ENCODE results near the gene HPS4.
"Not testable (repeated sequence)": the region's sequence is repeated elsewhere in the genome, so short reads cannot be mapped to it uniquely, and the experiment has no call there.

Gene HPS4

GRCh38 chr22:26447584-26448329 is 35.8 kb downstream of the HPS4 start:
- Histone ChIP-seq H3K9me3 (ENCODE audit: control insufficient read depth, low read depth, low read length) (no peaks in the 10 kb centered on the region), H3K36me3 (ENCODE audit: control insufficient read depth, low read depth, low read length) (peaks cover 16% of the 10 kb centered on the region), H3K27ac (ENCODE audit: low read length) (no peak overlapping the region), H3K27me3 (ENCODE audit: control insufficient read depth, insufficient read depth, low read length) (no peaks in the 10 kb centered on the region), H3K4me1 (ENCODE audit: control insufficient read depth, low read depth, low read length) (no peaks in the 10 kb centered on the region), H3K9ac (ENCODE audit: low read length) (no peak overlapping the region), H3K4me3 (ENCODE audit: low read length) (no peak overlapping the region)

GRCh38 chr22:26446808-26447515 is 36.6 kb downstream of the HPS4 start:
- Histone ChIP-seq H3K27ac (ENCODE audit: low read length) (no peak overlapping the region), H3K4me1 (ENCODE audit: control insufficient read depth, low read depth, low read length) (no peaks in the 10 kb centered on the region), H3K9me3 (ENCODE audit: control insufficient read depth, low read depth, low read length) (no peaks in the 10 kb centered on the region)

GRCh38 chr22:26445577-26446275 is 37.9 kb downstream of the HPS4 start:
- Histone ChIP-seq H3K27me3 (ENCODE audit: control insufficient read depth, insufficient read depth, low read length) (no peaks in the 10 kb centered on the region), H3K9me3 (ENCODE audit: control insufficient read depth, low read depth, low read length) (no peaks in the 10 kb centered on the region), H3K27ac (ENCODE audit: low read length) (no peak overlapping the region), H3K36me3 (ENCODE audit: control insufficient read depth, low read depth, low read length) (no peaks in the 10 kb centered on the region), H3K4me1 (ENCODE audit: control insufficient read depth, low read depth, low read length) (no peaks in the 10 kb centered on the region), H3K4me3 (ENCODE audit: low read length) (no peak overlapping the region), H3K9ac (ENCODE audit: low read length) (no peak overlapping the region)

More at GRCh38 chr22:26446808-26447515, 36.6 kb downstream of the HPS4 start:
- H3K9ac ChIP-seq (ENCODE audit: low read length) = no peak overlapping the region
- no peak overlapping the region for H3K4me3 ChIP-seq (ENCODE audit: low read length)
- H3K36me3 ChIP-seq (ENCODE audit: control insufficient read depth, low read depth, low read length) = peaks cover 8% of the 10 kb centered on the region
- H3K27me3 ChIP-seq (ENCODE audit: control insufficient read depth, insufficient read depth, low read length) = no peaks in the 10 kb centered on the region

GRCh38 chr22:26444777-26445176 is 38.8 kb downstream of the HPS4 start:
- H3K4me3 ChIP-seq (ENCODE audit: low read length) = no peak overlapping the region
- no peaks in the 10 kb centered on the region for H3K4me1 ChIP-seq (ENCODE audit: control insufficient read depth, low read depth, low read length)
- H3K27ac ChIP-seq (ENCODE audit: low read length) = no peak overlapping the region
- no peaks in the 10 kb centered on the region for H3K36me3 ChIP-seq (ENCODE audit: control insufficient read depth, low read depth, low read length)
- no peak overlapping the region for H3K9ac ChIP-seq (ENCODE audit: low read length)
- H3K27me3 ChIP-seq (ENCODE audit: control insufficient read depth, insufficient read depth, low read length) = no peaks in the 10 kb centered on the region
- no peaks in the 10 kb centered on the region for H3K9me3 ChIP-seq (ENCODE audit: control insufficient read depth, low read depth, low read length)

GRCh38 chr22:26443901-26444690 is 39.5 kb downstream of the HPS4 start:
- no peaks in the 10 kb centered on the region for H3K27me3 ChIP-seq (ENCODE audit: control insufficient read depth, insufficient read depth, low read length)
- H3K36me3 ChIP-seq (ENCODE audit: control insufficient read depth, low read depth, low read length) = no peaks in the 10 kb centered on the region
- no peak overlapping the region for H3K27ac ChIP-seq (ENCODE audit: low read length)
- no peak overlapping the region for H3K9ac ChIP-seq (ENCODE audit: low read length)
- H3K4me3 ChIP-seq (ENCODE audit: low read length) = no peak overlapping the region
- H3K9me3 ChIP-seq (ENCODE audit: control insufficient read depth, low read depth, low read length) = no peaks in the 10 kb centered on the region
- H3K4me1 ChIP-seq (ENCODE audit: control insufficient read depth, low read depth, low read length) = no peaks in the 10 kb centered on the region

- H3K4me3 ChIP-seq (ENCODE audit: low read length) = no peak overlapping the region
Observed at GRCh38 chr22:26442086-26442756, 41.4 kb downstream of the HPS4 start.

GRCh38 chr22:26439559-26439958 is 44.0 kb downstream of the HPS4 start:
- Histone ChIP-seq H3K9me3 (ENCODE audit: control insufficient read depth, low read depth, low read length) (no peaks in the 10 kb centered on the region), H3K4me3 (ENCODE audit: low read length) (no peak overlapping the region), H3K4me1 (ENCODE audit: control insufficient read depth, low read depth, low read length) (no peaks in the 10 kb centered on the region), H3K36me3 (ENCODE audit: control insufficient read depth, low read depth, low read length) (peaks cover 5% of the 10 kb centered on the region), H3K9ac (ENCODE audit: low read length) (no peak overlapping the region), H3K27ac (ENCODE audit: low read length) (no peak overlapping the region), H3K27me3 (ENCODE audit: control insufficient read depth, insufficient read depth, low read length) (no peaks in the 10 kb centered on the region)

More at GRCh38 chr22:26442086-26442756, 41.4 kb downstream of the HPS4 start:
- H3K9ac ChIP-seq (ENCODE audit: low read length) = no peak overlapping the region
- H3K9me3 ChIP-seq (ENCODE audit: control insufficient read depth, low read depth, low read length) = no peaks in the 10 kb centered on the region
- no peaks in the 10 kb centered on the region for H3K4me1 ChIP-seq (ENCODE audit: control insufficient read depth, low read depth, low read length)
- no peak overlapping the region for H3K27ac ChIP-seq (ENCODE audit: low read length)
- H3K27me3 ChIP-seq (ENCODE audit: control insufficient read depth, insufficient read depth, low read length) = no peaks in the 10 kb centered on the region
- H3K36me3 ChIP-seq (ENCODE audit: control insufficient read depth, low read depth, low read length) = no peaks in the 10 kb centered on the region

GRCh38 chr22:26438776-26439175 is 44.8 kb downstream of the HPS4 start:
- H3K9ac ChIP-seq (ENCODE audit: low read length); H3K4me3 ChIP-seq (ENCODE audit: low read length); H3K27ac ChIP-seq (ENCODE audit: low read length); H3K9me3 ChIP-seq (ENCODE audit: control insufficient read depth, low read depth, low read length); H3K4me1 ChIP-seq (ENCODE audit: control insufficient read depth, low read depth, low read length); H3K27me3 ChIP-seq (ENCODE audit: control insufficient read depth, insufficient read depth, low read length): not testable (repeated sequence)
- peaks cover 12% of the 10 kb centered on the region for H3K36me3 ChIP-seq (ENCODE audit: control insufficient read depth, low read depth, low read length)

- no peak overlapping the region for H3K9ac ChIP-seq (ENCODE audit: low read length)
- no peak overlapping the region for H3K27ac ChIP-seq (ENCODE audit: low read length)
- H3K27me3 ChIP-seq (ENCODE audit: control insufficient read depth, insufficient read depth, low read length) = no peaks in the 10 kb centered on the region
- no peak overlapping the region for H3K4me3 ChIP-seq (ENCODE audit: low read length)
- H3K9me3 ChIP-seq (ENCODE audit: control insufficient read depth, low read depth, low read length) = no peaks in the 10 kb centered on the region
- no peaks in the 10 kb centered on the region for H3K4me1 ChIP-seq (ENCODE audit: control insufficient read depth, low read depth, low read length)
- peaks cover 17% of the 10 kb centered on the region for H3K36me3 ChIP-seq (ENCODE audit: control insufficient read depth, low read depth, low read length)
Observed at GRCh38 chr22:26437694-26438392, 45.7 kb downstream of the HPS4 start.

GRCh38 chr22:26436903-26437515 is 46.6 kb downstream of the HPS4 start:
- Histone ChIP-seq H3K36me3 (ENCODE audit: control insufficient read depth, low read depth, low read length) (peaks cover 17% of the 10 kb centered on the region), H3K27ac (ENCODE audit: low read length) (no peak overlapping the region), H3K27me3 (ENCODE audit: control insufficient read depth, insufficient read depth, low read length) (no peaks in the 10 kb centered on the region), H3K4me1 (ENCODE audit: control insufficient read depth, low read depth, low read length) (no peaks in the 10 kb centered on the region), H3K4me3 (ENCODE audit: low read length) (no peak overlapping the region), H3K9me3 (ENCODE audit: control insufficient read depth, low read depth, low read length) (no peaks in the 10 kb centered on the region), H3K9ac (ENCODE audit: low read length) (no peak overlapping the region)

All from iPS-18a (cell line).